Upper lobe of right lung (tissue), 1 donor: ENCODE results near the gene TEX53. TPM values are rescaled to one million over a fixed set of nuclear protein-coding genes. Genes with fewer than 3 reads are reported as not detected.
A peak's percentile ranks its signal among the peaks of the same experiment; 100 is the strongest.

Experiments used
- ATAC-seq: fragments of 200-7000 bp; cut with Tn5 transposase; one replicate; pipeline ENCODE4 v1.9.1; 2020; ENCODE audit warnings: mild to moderate bottlenecking, moderate library complexity
- DNase-seq: peaks from one replicate; pipeline ENCODE4 v3.0.0-alpha.2; 2020
- H3K27ac ChIP-seq: fragments of 200-600 bp; one replicate; pipeline ENCODE4 v1.8.0; 2022
- H3K27me3 ChIP-seq: fragments of 200-600 bp; one replicate; pipeline ENCODE4 v1.8.0; 2022; ENCODE audit warnings: mild to moderate bottlenecking
- H3K36me3 ChIP-seq: fragments of 200-600 bp; one replicate; pipeline ENCODE4 v1.8.0; 2022
- H3K4me1 ChIP-seq: fragments of 200-600 bp; one replicate; pipeline ENCODE4 v1.8.0; 2022
- H3K4me3 ChIP-seq: fragments of 200-600 bp; one replicate; pipeline ENCODE4 v1.8.0; 2022; ENCODE audit warnings: mild to moderate bottlenecking
- H3K9me3 ChIP-seq: fragments of 200-600 bp; one replicate; pipeline ENCODE4 v1.8.0; 2022
- CTCF ChIP-seq: fragments of 200-600 bp; IDR thresholded peaks from one replicate; pipeline ENCODE4 v1.8.0; 2022; ENCODE audit warnings: antibody characterized with exemption
- intact Hi-C: fragments of 100-400 bp; cut with DNase I; formaldehyde crosslinking; loops from one replicate; pipeline ENCODE4 v1.11.0; 2022
- total RNA-seq: library from RNA; stranded (reverse); fragmentation: NEBNext Ultra II Directional; extraction: Animal tissue kit (Norgen Biotek cat#: 25700); gene quantifications from one replicate; pipeline ENCODE4 v1.2.1, GENCODE V29; 2021
- donor health status: DM: no; HTN: yes; CAD: no; lungs with severe emphysema.

The TEX53 gene
- total RNA-seq, 1 donor from 2014 or later = not detected

GRCh38 chr9:114680259-114681001 lies 22.8 kb upstream of the TEX53 start:
- no peak for TF ChIP-seq CTCF
- Histone ChIP-seq H3K9me3 (no peaks in the 10 kb centered on the region), H3K4me1 (no peaks in the 10 kb centered on the region), H3K4me3 (no peak overlapping the region), H3K27me3 (no peaks in the 10 kb centered on the region), H3K36me3 (no peaks in the 10 kb centered on the region), H3K27ac (no peak overlapping the region)
- ATAC-seq = no peak
- DNase-seq = no peak
- intact Hi-C loops = no loop called here

GRCh38 chr9:114678795-114679194 lies 21.2 kb upstream of the TEX53 start:
- no peaks in the 10 kb centered on the region for H3K4me1 ChIP-seq
- no peaks in the 10 kb centered on the region for H3K27me3 ChIP-seq
- H3K27ac ChIP-seq = no peak overlapping the region
- no peaks in the 10 kb centered on the region for H3K9me3 ChIP-seq
- no peak overlapping the region for H3K4me3 ChIP-seq
- H3K36me3 ChIP-seq = no peaks in the 10 kb centered on the region
- intact Hi-C loops = no loop called here
- ATAC-seq (no peak), DNase-seq (no peak)
- no peak for TF ChIP-seq CTCF

GRCh38 chr9:114678130-114678529 lies 20.5 kb upstream of the TEX53 start:
- no peak overlapping the region for H3K4me3 ChIP-seq
- intact Hi-C loops = no loop called here
- TF ChIP-seq CTCF = no peak

GRCh38 chr9:114677418-114677817 lies 19.8 kb upstream of the TEX53 start:
- DNase-seq = no peak
- ATAC-seq = peak; percentile 68
- intact Hi-C loops = no loop called here

More at GRCh38 chr9:114678130-114678529, 20.5 kb upstream of the TEX53 start:
- no peak overlapping the region for H3K27ac ChIP-seq
- ATAC-seq (no peak), DNase-seq (no peak)
- H3K9me3 ChIP-seq = no peaks in the 10 kb centered on the region
- H3K27me3 ChIP-seq = no peaks in the 10 kb centered on the region
- no peaks in the 10 kb centered on the region for H3K4me1 ChIP-seq
- H3K36me3 ChIP-seq = no peaks in the 10 kb centered on the region

GRCh38 chr9:114676901-114677300 lies 19.3 kb upstream of the TEX53 start:
- TF ChIP-seq CTCF = no peak
- H3K9me3 ChIP-seq = no peaks in the 10 kb centered on the region
- H3K4me1 ChIP-seq = no peaks in the 10 kb centered on the region
- no peak overlapping the region for H3K4me3 ChIP-seq
- H3K27ac ChIP-seq = no peak overlapping the region
- DNase-seq (no peak), ATAC-seq (no peak)
- intact Hi-C loops = no loop called here
- no peaks in the 10 kb centered on the region for H3K27me3 ChIP-seq
- no peaks in the 10 kb centered on the region for H3K36me3 ChIP-seq

More at GRCh38 chr9:114677418-114677817, 19.8 kb upstream of the TEX53 start:
- Histone ChIP-seq H3K36me3 (no peaks in the 10 kb centered on the region), H3K4me1 (no peaks in the 10 kb centered on the region), H3K9me3 (no peaks in the 10 kb centered on the region), H3K27ac (no peak overlapping the region), H3K27me3 (no peaks in the 10 kb centered on the region), H3K4me3 (no peak overlapping the region)
- TF ChIP-seq CTCF = no peak
